GM19467 (cell line): ENCODE measurements around the gene AKR1C4.
"Not testable (repeated sequence)": the region's sequence is repeated elsewhere in the genome, so short reads cannot be mapped to it uniquely, and the experiment has no call there.

Experiments used
- ATAC-seq: cut with Tn5 transposase; IDR thresholded peaks from one replicate; pipeline ENCODE4 v1.9.1; 2021; ENCODE audit warnings: mild to moderate bottlenecking, moderate library complexity; ENCODE audit not compliant: unreplicated experiment

Gene AKR1C4

DNA sequence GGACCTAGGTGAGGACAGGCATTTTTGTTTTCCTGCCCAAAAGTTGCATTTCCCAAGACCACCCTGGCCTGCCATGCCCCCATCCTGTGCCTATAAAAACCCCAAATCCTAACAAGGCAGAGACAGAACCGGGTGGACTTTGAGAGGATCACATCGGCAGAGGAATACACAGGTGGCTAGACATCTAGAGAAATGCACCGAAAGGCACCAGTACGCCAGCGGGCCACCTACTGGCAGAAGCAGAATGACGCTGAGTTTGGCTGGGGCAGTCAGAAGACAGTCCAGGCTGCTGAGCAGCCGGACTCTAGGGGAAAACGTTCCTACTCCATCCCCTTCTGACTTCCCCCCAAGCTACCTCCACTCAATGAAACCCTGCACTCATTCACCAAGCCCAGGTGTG, 2.8 kb downstream of the AKR1C4 start:
- ATAC-seq = no peak

DNA sequence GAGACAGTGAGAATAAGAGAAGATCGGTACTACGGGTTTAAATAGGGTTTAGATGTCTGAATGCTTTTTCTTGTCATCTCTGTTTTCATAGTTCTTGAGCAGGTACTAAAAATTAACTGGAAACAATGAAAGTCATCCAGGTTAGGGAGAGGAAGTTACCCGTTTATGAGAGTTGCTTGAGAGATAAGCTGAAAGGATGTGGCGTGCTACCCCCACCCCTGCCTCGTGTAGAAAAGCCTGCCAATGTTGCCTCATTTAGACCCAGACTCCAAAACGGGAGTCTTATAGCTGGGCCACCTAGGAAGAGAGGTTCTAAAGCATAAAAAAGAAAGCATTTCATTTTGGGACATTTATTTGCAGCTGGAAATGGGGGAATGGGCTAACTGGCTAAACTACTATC, 10.2 kb downstream of the AKR1C4 start:
- no peak for ATAC-seq

DNA sequence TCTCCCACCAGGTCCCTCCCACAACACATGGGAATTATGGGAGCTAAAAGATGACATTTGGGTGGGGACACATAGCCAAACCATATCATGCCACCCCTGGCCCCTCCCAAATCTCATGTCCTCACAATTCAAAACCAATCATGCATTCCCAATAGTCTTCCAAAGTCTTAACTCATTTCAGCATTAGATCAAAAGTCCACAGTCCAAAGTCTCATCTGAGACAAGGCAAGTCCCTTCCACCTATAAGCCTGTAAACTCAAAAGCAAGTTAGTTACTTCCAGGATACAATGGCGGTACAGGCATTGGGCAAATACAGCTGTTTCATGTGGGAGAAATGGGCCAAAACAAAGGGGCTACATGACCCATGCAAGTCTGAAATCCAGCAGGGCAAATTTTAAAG, 13.1 kb downstream of the AKR1C4 start:
- not testable (repeated sequence) for ATAC-seq

DNA sequence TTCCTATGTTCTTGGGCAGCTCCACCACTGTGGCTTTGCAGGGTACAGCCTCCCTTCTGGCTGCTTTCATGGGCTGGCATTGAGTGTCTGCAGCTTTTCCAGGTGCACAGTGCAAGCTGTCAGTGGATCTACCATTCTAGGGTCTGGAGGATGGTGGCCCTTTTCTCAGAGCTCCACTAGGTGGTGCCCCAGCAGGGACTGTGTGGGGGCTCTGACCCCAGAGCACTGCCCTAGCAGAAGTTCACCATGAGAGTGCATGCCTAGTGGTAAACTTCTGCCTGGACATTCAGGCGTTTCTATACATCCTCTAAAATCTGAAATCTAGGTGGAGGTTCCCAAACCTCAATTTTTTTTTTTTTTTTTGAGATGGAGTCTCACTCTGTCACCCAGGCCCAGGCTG, 13.6 kb downstream of the AKR1C4 start:
- ATAC-seq = not testable (repeated sequence)

DNA sequence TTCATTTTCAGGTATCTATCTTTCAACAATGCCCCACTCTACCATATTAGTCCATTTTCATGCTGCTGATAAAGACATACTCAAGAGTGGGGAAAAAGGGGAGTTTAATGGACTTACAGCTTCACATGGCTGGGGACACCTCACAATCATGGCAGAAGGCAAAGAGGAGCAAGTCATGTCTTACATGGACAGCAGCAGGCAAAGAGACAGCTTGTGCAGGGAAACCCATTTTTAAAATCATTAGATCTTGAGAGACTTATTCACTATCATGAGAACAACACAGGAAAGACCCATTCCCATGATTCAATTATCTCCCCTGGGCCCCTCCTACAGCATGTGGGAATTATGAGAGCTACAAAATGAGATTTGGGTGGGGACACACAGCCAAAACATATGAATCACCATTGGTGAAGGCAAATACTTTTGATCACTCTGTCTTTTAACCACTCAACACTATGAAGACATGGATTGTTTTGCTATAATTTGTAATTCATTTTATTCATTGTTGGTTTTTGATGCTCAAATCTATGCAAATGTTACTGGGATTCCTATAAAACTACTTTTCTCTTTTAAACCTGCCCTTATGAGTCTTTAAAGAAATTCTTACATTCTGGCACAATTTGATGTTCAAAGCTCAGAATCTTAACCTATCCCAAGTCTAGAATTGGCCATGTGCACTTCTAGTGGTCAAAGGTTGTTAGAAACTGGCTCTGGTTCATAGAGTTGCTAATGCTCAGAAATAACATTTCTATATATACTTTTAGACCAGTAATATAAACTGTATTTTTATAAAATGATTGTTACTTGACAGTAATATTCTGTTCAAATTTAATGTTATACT, 15.3 kb downstream of the AKR1C4 start:
- ATAC-seq = no peak

DNA sequence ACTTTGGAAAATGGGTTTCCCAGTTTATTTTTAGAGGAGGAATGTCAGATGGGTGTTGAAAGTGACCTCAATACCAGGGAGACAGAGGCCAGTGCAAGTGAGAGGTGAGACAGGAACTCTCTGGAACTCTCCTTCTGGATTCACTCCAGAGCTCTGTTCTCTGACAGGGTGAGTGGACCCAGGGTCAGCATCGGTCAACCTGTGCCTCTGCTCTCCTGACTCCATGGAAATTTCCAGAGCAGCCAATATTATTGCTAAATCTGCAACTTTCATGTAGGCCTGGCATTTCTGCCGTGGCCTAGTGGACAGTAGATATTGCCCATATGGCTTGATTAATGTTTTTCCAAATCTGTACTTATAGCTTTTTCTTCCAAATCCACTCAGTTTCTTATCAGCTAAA, 20.2 kb downstream of the AKR1C4 start:
- ATAC-seq = no peak

DNA sequence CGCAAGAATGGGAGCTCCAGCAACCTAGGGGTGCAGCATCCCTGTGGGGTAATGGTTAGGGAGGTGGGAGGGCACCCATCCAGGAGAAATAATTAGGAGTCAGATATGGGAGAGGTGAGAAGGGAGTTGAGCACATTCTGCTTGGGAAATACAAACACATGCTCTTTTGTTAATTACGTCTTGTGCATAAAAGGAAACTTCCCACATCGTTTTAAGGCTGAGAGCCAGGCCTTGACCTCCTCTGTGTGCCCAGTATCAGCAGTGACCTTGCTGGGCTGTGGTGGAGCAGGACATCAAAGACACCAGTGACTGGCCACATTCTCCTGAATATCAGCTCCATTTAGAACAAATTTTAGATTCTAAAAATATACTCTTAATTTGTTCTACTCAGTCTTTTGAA, 22.6 kb downstream of the AKR1C4 start:
- no peak for ATAC-seq

DNA sequence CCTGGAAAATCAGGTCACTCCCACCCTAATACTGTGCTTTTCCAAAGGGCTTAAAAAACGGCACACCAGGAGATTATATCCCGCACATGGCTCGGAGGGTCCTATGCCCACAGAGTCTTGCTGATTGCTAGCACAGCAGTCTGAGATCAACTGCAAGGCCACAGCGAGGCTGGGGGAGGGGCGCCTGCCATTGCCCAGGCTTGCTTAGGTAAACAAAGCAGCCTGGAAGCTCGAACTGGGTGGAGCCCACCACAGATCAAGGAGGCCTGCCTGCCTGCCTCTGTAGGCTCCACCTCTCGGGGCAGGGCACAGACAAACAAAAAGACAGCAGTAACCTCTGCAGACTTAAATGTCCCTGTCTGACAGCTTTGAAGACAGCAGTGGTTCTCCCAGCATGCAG, 26.3 kb downstream of the AKR1C4 start:
- ATAC-seq = not testable (repeated sequence)

DNA sequence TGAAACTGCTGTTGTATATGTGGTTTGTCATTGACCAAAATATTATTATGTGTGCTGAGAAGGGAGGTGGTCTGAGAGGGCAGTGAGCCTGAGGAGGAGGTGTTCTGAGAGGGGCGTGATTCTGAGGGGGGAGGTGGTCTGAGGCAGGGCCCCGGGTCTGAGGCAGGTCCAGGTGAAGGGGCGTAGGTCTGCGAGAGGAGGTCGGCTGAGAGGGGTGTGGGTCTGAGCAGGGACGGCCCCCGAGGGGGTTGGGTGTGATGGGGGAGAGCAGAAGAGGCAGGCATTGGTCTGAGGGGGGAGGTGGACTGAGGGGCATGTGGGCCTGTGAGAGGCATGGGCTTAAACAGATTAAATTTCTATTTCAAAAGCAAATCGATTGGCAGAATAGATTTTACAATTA, 32.4 kb downstream of the AKR1C4 start:
- no peak for ATAC-seq

DNA sequence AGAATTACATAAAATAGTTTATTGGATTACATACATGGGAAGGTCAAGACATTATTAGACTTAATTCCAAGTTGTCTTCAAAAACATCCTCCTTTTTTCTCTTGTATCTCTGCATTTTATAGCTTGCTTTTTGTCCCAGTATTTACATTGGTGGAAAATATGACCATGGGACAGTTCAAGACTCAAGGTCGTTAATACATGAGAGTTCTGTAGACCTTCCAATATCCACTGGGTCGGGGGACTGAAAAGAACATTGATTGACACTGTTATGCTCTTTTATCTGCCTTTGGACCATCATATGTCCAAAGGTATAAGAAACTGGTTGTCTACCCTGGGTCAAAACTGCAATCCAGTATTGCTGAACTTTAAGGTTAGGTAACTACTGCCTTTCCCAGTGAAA, 36.7 kb downstream of the AKR1C4 start:
- no peak for ATAC-seq

DNA sequence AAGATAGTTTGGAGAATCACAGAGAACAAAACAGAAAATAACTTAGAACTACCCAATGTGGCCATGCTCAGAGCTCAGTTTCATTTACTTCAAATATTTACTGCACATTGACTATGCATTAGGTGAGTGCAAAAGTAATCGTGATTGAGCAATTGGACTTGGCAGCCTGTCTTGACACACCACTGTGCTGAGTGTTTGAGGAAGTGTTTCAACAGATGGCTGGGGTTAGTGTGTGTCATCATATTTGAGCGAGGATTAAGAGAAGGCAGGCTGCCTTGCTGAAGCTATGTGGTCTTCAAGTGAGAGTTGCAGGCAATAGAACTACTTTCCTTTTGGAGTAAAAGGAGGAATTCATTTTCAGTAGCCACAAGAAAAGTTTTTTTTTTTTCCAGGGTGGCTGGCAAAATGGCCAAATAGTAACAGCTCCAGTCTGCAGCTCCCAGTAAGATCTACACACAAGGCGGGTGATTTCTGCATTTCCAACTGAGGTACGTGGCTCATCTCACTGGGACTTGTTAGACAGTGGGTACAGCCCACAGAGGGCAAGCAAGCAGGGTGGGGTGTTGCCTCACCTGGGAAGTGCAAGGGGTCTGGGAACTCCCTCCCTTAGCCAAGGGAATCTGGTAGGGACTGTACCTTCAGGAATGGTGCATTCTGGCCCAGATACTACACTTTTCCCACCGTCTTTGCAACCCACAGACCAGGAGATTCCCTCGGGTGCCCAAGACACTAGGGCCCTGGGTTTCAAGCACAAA, 37.6 kb downstream of the AKR1C4 start:
- ATAC-seq = no peak

DNA sequence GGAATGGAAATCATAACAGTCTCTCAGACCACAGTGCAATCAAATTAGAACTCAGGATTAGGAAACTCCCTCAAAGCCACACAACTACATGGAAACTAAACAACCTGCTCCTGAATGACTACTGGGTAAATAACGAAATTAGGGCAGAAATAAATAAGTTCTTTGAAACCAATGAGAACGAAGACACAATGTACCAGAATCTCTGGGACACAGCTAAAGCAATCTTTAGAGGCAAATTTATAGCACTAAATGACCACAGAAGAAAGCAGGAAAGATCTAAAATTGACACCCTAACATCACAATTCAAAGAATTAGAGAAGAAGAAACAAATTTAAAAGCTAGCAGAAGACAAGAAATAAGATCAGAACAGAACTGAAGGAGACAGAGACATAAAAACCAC, 40.9 kb downstream of the AKR1C4 start:
- not testable (repeated sequence) for ATAC-seq

DNA sequence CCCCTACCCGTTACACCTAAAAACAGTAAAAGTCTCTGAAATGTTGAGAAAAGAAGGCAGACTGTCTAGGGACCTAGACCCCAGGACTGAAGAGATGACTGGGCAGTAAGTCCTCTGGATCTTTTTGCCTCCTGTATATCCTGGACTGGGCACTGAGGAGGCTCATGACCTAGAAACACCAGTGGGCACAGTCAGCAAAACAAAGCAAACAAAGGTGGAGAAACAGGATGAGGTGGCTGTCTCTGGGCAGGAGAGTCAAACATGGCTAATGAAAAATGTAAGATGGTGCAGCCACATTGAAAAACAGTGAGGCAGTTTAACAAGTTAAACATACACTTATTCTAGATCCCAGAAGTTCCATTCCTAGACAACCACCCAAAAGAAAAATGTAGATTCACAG, 45.9 kb downstream of the AKR1C4 start:
- no peak for ATAC-seq

DNA sequence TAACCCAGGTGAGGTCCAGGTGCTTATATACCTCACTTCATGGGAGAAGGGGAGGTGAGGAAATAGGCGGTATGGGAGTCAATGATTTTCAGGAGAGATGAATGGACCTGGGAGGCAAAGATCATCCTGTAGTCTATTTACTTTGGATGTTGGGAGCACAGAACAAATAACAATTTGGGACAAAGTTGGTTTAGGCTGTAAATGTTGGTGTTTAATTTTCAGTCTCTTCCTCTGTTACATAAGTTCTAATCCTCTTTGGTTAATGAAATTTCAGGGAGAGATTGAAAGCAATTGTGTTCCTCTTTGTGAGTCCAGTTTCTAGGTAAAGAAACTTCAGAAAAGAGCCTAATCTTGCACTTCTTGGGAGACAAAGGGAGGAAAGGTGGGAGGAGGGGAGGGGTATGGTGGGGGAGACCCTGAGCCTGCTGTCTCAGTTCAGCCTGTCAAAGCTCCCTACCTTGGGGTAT, 46.9 kb downstream of the AKR1C4 start:
- no peak for ATAC-seq

DNA sequence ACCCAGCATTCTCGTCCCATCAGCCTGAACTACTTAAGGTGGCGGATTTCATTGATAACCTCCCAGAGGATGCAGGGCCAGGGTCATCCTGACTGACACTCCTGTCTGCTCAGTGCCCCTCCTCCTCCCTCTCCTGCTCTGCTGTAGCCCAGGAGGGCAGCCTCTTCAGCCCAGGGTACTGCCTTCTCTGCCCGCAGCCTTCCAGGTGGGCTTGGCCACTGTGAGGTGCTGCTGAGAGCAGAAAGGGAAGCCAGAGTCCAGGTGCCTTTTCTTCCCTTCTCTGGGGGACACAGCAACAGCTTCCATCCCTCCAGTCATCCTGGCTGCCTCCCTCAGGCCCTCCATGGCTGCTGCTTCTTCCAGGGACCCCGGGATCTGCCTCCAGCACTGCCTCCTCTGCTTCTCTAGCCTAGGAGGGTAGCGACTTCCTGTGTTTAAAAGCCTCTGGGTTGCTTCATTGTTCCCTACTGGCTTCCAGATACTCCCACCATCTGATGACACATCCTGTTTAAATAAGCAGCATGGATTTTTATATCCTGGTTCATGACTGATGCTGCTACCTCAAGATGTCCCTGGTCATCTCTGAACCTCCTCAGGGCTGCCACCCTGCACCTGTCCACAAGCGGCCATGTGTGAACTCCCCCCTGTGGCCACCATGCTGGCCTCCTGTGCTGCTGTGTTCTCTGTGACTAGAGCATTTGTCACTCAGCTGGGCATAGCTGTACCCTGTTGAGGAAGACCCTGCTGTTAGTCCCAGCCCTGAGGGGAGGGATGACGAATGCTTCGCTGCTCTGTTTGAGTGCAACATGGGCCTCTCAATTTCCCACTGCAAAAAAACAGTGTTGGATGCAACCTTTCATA, 55.8 kb downstream of the AKR1C4 start:
- ATAC-seq = no peak

DNA sequence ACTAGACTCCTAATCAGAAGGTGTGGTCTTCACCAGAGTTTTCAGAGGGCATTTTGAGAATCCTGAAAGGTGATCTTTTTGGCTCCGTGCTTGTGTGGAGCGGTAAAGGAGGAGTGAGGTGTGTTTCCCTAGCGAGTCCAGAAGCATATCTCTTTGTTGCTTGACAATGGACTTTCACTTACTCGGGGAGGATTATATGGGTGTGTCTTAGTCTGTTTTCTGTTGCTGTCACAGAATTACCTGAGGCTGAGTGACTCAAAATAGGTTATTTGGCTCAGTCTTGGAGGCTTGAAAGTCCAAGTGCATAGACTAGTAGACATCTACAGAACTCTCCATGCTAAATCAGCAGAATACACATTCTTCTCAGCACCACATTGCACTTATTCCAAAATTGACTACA, 57.9 kb downstream of the AKR1C4 start:
- ATAC-seq = no peak

DNA sequence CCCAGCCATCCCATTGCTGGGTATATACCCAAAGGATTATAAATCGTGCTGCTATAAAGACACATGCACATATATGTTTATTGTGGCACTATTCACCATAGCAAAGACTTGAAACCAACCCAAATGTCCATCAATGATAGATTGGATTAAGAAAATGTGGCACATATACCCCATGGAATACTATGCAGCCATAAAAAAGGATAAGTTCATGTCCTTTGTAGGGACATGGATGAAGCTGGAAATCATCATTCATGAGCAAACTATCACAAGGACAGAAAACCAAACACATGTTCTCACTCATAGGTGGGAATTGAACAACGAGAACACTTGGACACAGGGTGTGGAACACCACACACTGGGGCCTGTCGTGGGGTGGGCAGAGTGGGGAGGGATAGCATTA, 61.1 kb downstream of the AKR1C4 start:
- ATAC-seq = not testable (repeated sequence)

DNA sequence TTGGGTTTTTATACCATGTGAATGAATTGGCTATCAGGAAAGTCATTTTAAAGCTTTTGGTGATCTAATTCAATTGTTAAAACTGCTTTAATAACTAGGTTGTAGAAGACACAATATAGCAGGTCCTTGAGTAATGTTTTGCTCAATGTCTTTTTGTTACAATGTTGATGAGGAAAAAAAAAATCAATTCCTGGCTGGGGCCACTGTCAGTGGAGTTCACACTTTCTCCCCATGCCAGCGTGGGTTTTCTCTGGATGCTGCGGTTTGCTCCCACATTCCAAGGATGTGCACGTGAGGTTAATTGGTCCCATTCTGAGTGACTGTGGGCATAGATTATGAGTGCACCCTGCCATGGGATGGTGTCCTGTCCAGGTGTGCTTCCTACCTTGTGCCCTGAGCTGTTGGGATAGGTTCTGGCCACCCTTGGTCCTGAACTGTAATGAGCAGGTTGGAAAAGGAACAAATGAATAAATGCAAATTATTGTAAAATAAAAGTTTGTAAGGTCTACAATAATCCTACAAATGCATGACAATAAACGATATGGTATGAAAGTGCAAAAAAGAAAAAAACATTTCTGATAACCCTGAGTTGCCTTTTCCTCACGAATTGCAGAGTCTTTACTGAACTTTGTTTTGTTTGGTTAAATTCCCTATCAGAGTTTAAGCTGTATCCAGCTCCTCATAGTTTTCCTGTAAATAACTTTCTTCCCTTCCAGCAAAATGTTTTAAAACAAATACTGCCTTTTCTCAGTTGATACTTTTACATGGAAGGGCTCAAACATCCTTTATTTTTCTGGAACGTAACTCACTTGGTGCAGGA, 62.7 kb downstream of the AKR1C4 start:
- no peak for ATAC-seq

DNA sequence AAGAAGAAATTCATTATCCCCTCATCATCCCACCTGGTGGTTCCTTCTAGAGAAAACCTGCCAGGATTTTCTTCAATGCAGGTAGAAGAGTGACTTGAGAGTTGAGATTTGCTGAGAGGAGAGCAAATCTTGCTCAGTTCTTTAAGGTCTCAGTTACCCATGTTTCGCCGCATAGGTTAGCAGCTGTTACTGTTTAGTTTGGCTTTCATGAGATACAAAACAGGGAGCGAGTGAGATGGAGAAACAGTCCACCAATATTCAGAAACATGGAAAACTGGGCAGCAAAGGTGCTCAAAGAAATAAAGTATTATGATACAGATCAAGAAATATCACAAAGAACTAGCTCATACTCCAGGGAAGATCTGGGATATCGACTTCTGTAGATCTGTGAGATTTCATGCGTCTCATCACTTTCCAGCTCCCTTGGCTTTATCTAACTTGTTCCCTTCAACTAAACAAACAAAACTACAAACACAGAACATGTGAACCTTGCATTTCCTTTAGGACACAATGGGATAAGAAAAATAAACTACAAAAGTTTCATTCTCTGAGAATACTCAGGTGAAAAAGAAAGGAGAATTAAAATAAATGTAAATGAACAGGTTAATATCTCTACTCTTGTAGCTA, 63.4 kb downstream of the AKR1C4 start:
- no peak for ATAC-seq

DNA sequence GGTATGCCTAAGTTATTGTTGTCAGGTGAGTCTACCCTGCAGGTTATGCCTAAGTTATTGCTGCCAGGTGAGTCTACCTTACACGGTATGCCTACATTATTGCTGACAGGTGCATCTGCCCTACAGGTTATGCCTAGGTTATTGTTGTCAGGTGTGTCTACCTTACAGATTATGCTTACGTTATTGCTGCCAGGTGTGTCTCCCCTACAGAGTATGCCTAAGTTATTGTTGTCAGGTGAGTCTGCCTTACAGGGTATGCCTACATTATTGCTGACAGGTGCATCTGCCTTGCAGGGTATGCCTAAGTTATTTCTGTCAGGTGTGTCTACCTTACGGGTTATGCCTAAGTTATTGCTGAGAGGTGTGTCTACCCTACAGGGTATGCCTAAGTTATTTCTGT, 64.2 kb downstream of the AKR1C4 start:
- no peak for ATAC-seq
